HG02759 (cell line): ENCODE data around the gene EDIL3.
"Not testable (repeated sequence)": the region's sequence is repeated elsewhere in the genome, so short reads cannot be mapped to it uniquely, and the experiment has no call there.

ENCODE experiments used
- ATAC-seq: cut with Tn5 transposase; IDR thresholded peaks from one replicate; pipeline ENCODE4 v1.9.1; 2021; ENCODE audit warnings: mild to moderate bottlenecking, moderate library complexity; ENCODE audit not compliant: unreplicated experiment

EDIL3 gene

GRCh38 chr5:84085387-84086041 lies 299.2 kb downstream of the EDIL3 start:
- ATAC-seq, result no peak

GRCh38 chr5:84080908-84081307 lies 303.8 kb downstream of the EDIL3 start:
- ATAC-seq, result no peak

- no peak for ATAC-seq
These were observed 312.3 kb downstream of the EDIL3 start for GRCh38 chr5:84072339-84072738.

GRCh38 chr5:84069608-84070179 lies 315.0 kb downstream of the EDIL3 start:
- no peak for ATAC-seq

DNA sequence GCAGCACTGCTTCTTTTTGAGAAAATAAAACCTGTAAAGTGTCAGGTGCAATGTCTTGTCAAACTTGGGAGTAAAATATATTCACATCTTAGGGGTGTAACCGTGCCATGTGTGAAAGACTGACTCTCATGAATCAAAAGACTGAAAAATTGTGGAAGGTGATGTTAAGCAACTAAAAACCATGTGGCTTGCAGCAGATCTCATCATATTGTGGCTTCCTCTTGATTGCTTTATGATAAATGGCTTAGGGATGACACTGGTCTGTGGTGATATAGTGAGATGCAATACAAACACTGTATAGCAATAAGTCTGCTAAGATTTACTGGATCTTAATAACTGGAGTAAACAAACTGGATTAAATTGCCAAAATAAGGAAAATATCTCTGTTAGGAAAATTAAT lies 321.6 kb downstream of the EDIL3 start:
- ATAC-seq, result no peak

DNA sequence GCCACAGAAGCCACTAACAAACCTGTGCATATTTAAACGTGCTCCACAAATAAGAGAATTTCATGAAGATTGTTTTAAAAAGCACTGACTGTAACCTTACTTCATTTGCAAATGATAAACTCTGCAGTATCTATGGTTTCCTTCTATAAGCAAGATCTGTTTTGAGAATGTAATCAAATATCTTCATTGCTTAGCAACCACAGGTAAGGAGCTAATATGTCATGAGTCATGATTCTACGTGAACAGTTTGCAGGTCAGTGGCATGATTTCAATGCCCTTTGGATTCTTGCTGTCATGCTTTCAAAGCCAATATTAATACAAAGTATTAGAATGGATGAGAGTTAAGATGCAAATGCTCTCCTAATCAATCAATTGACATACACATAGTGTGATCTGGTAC lies 325.0 kb downstream of the EDIL3 start:
- ATAC-seq, result no peak

DNA sequence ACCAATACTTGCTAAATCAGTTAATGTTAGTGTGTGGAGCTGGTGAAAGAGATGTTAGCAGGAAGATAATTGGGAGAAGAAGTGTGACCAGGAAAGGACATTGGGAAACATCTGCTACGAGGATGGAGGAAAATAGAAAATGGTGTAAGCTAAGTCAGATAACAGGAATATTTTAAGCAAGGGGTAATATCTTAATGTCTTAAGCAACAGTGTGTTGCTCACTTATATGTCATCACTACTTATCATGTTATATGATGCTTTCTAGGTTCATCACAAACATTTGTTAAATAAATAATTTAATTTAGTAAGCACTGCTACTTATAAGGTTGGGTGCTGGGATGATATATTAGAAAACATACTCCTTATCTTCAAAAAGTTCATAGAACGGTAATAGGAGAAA lies 326.1 kb downstream of the EDIL3 start:
- ATAC-seq, result no peak

DNA sequence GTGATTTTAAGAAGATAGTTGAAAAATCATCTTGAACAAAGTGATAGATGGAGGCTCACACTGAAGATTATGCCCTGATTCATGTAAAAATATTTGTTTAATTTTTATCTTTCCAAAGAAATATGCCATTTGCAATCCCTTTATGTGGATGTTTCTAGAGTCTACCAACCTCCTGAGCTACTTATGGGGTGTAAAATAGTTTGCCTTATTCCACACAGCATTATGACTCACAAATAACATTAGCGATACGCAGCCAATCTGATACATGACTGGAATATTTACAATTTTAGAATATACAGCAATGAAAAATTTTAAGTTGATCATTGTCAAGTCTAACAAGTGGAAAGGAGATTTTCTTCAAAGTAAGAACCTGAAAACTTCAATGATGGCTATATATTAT lies 327.5 kb downstream of the EDIL3 start:
- ATAC-seq, result no peak

- no peak for ATAC-seq
These were observed 338.7 kb downstream of the EDIL3 start for GRCh38 chr5:84045964-84046363.

- no peak for ATAC-seq
These were observed 347.8 kb downstream of the EDIL3 start for GRCh38 chr5:84036842-84037241.

GRCh38 chr5:84032324-84032723 lies 352.4 kb downstream of the EDIL3 start:
- ATAC-seq, result no peak

DNA sequence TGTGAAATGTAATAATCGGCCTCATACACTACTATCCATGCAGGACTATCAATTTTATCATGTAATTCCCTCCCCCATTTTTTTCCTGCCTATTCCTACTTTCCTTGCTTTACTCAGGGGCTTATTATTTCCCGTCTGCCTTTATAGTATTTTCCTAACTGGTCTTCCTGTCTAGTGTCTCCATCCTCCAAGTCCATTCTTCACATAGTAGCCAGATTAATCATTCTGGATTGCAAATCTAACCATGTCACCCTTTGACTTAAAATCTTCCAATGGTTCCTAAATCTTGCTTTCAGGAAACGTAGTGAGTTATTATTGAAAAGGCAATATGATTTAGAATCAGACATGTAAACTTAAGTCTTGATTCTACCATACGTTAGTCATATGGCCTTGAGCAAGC lies 356.6 kb downstream of the EDIL3 start:
- ATAC-seq, result no peak

GRCh38 chr5:84018521-84018920 lies 366.2 kb downstream of the EDIL3 start:
- ATAC-seq, result not testable (repeated sequence)

DNA sequence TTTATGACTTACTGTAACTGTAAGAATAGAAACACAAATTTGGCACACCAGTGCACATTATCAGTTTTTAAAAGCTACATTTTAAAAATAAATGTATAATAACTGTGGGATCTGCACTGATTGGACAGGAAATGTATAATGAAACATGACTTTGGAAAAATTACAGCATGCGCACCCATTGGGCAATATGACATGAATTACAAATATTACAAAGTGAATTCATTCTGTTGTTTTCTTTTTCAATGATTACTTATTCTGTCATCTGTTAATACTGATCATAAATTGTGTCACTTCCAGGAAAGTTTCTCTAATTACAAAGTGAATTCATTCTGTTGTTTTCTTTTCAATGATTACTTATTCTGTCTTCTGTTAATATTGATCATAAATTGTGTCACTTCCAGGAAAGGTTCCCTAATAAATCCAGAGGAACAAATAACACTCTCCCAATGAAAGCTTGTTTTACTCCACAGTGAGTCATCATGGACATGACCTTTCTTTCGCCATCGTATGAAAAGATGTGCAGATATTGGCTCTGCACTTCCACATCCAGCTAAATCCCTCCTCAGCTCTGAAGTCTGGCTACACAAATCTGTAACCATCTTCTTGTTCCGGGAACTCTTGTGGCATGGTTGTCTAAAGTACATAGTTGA lies 367.0 kb downstream of the EDIL3 start:
- no peak for ATAC-seq

GRCh38 chr5:84016085-84016484 lies 368.6 kb downstream of the EDIL3 start:
- ATAC-seq, result no peak

GRCh38 chr5:84014966-84015365 lies 369.7 kb downstream of the EDIL3 start:
- ATAC-seq, result no peak

GRCh38 chr5:83993803-83994202 lies 390.9 kb downstream of the EDIL3 start:
- ATAC-seq, result no peak

DNA sequence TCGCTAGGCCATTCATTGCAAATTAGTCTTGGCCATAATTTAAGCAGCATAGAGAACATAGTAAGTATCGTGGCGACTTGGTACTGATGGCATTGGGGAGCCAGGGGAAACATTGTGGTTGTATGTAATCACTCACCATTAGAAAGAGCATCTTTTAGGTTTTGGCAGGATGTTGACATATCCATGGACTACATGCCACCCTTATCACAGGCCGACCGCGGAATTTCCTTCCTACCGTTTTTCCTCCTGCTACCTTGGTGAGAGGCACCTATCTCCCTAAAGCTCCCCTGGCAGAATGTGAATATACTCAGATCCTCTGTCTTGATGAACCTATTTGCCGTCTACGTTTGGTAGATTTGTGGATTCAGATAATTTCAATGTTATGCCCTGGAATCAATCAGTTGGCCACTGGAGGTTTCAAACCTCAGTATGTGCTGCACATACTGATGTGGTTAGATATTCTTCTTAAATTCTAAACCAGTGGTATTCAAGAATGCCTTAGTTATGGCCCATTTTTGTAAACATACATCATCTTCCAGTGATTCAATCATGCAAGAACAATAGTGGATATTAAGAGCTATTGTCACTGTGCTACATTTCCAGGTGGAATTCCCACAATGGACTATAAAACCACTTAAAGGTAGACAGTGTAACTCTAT lies 393.0 kb downstream of the EDIL3 start:
- no peak for ATAC-seq

- no peak for ATAC-seq
These were observed 396.4 kb downstream of the EDIL3 start for GRCh38 chr5:83988293-83988685.

GRCh38 chr5:83987513-83988292 lies 397.0 kb downstream of the EDIL3 start:
- no peak for ATAC-seq

- no peak for ATAC-seq
These were observed 400.8 kb downstream of the EDIL3 start for GRCh38 chr5:83983852-83984251.
